CD4-positive, alpha-beta T cell treated with Interleukin-6 at 100 ng/mL for 8 hours (primary cell): Measurements from ENCODE around the gene GRIK1.

Source experiments
- DNase-seq: peaks from one replicate; pipeline ENCODE4 v3.0.0-alpha.2; 2020; ENCODE audit warnings: mixed read lengths, low spot score

GRIK1 gene

DNA sequence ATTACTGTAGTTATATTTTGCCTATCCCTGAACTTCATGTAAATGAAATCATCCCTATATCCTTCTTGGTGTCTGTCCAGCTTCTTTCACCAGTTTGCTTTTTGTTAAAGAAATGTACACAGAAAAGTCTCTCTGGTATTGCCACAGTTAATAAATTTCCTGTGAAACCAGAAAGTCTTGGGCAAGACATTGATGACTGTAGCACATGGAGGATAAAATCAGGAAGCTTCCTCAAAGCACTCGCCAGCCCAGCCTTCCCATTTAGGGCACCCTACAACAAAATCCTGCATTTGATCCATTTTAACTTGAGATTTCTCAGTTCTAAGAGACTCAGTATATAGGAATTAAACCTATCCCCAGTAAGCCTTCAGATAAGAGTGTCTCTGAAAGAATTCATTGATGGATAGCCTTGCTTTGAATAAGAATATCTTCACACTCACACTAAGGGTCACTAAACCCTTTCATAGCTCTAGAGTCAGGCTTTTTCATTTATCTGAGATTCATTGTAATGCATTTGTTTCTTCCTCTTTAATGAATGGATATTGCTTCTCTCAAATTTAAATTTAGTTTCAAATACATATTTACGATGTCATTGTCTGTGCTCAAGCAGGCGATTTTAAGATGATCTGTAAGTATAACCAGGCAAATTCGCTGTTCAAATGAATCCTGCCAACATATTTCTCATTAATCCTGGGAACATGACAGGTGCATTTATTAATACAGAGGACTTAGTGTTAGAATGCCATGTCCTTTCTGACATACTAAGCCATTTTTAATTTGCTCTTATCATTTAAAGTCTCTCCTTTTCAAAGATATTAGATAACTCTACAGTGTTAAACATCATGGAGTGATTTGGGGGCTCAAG lies 153.1 kb downstream of the GRIK1 start:
- DNase-seq: no peak

DNA sequence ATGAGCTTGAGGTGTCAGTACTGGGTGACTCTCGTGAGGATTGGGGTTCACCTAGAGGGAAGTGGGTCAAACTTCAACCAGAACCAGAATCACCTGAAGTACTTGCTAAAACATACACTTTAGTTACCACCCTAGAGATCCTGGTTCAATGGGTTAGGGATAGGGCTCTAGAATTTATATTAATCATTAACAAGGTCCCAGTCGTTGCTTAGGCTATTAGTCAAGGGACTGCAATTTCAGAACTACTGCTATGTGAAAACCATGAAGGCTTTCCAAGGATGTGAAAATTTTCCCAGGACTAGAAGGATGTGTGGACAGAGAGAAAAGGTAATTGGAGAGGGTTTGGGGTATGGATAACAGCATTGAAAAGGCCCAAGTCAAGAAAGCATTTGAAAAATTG lies 162.6 kb downstream of the GRIK1 start:
- DNase-seq: no peak

DNA sequence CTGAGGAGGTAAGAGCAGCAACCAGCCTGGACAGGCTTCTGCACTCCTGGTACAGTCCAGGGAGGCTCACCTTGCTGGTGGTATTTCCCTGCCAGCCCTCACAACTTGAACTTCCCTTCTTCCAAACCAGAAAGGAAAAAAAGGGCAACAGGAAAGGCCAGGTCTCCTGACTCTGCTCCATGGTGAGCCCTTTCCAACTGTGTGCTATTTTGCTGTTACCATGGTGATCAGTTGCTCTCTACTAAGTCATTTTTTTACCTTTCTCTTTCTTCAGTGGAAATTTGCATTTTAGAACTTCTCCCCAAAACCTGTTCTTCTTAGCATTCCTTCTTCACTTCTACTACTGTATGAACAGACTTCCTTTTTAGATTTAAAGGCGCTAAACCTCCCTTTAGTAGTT lies 164.3 kb downstream of the GRIK1 start:
- DNase-seq: no peak

DNA sequence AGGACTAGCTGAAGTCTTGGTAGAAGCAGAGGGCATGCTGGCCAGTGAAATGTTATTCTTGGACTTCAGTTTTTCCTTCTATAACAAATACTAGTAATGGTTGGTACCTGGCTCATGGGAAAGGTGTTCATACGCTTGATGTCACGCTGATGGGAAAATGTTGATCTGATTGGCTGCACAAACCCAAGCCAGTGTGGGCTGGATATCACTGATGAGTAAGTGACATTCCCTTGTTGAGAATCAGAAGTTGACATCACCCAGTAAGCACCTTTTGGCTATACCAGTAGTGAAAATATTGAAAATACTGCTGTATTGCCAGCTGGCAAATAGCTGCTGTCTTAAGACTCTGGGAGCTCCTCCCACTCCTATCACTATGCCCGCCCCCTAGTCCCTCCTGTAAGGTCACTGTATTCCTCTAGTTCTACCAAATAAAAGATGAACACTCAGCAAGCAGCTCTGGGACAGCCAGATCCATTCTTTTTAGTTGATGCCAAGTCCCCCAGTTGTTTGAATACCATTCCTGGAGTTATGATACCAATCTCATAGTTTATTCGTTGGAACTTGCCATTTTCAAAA lies 168.2 kb downstream of the GRIK1 start:
- DNase-seq: no peak

DNA sequence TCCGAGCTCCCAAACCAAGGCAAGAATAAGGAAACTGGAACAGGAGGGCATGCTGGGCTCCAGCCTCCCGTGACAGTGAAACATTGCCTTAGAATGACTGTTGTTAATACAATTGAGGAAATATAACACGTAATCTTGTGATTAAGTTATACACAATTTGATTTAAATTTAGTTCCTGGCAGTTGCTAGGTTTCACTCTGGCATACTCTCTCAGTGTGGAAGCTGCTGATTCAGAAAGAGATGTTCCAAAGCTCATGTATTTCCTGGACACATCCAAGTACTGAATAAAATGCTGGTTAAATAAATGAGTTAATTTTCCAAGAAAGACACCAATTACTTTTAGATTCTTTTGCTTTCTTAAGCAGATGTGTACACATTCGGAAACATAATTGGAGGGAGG lies 176.1 kb downstream of the GRIK1 start:
- DNase-seq: no peak

DNA sequence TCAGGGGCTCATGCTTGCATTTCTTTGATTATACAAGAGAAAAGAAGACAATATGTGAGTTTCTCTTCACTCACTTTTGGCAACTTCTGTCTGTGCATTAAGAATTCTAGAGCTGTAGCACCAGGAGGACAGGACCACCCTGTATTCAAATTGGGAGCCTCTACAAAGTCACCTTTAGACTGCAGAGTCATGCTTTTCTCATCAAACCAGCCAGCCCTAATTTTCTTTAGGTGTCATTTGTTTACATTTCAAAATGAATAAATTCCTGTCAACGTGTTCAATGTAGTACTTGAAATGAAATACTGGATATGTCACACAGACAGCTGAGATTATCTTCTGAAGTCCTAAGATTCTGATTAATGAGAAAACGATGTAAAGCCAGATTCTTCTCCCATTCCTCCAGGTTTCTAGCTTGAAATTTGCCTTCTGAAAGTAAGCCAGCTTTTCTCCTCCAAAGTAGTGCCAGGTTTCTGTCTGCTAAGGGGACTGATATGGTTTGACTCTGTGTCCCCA lies 177.2 kb downstream of the GRIK1 start:
- no peak for DNase-seq

DNA sequence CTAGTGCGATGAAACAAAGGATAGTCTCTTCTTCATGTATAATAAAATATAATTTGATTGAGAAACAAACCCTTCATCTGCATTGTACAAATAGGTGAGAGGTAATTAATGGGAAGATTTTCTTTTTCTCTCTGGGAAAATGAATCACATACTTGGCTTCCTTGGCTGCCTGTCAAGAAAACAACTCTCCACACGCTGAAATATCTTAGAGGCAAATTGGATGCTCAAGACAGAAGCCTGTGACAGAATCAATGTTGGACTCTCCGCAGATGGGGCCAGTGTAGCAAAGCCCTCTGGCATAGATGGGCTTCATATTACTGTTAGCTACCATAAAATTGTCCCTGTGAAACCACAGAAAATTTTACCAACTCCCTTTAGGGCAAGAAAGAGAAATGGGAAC lies 186.6 kb downstream of the GRIK1 start:
- DNase-seq: no peak

DNA sequence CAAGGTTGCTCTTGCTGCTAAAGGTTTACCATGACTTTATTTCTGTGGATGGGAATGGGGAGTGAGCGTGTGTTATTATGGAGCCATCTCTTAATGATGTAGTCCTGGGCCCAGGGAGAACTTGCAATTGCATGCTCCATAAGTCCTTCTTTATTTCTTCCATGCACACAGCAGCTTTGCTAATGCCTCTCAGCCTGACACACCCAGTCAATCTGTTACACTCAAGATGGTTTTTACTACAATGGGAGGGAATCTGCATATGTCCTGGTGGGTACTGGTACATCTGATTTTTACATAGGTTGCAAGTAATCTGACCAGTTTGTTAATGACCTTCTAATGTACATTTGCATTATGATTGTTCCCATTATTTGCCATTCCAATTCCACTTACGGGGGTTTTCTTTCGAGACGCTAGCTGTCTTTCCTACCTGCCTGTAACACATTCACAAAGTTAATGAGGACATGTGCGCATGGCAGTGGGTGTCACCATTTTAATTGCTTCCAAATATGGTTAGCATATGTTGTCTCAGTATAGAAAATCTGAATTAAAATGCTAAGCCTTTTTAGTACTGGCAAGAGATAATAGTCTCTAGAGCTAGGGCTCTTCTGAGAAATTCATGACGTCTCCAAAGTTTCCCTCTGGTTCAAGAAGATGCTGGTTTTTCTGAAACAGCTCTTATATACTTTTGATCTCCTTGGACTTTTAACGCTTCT lies 188.2 kb downstream of the GRIK1 start:
- DNase-seq: no peak

DNA sequence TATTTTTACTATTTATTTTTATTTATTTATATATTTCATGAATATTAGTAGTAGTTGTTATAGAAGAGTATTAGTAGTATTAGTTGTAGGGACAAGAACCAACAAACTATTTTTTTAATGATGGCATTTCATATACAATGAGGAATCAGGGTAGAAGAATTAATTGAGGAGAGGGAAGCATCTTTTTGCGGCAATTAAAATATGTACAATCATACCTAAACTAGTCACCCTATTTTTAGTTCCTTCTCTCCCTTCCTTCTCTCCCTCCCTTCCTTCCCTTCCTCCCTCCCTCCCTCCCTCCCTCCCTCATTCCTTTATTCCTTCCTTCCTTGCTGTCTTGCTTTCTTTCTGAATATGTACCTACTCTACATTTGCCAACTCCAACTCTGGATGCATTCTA lies 189.8 kb downstream of the GRIK1 start:
- no peak for DNase-seq

DNA sequence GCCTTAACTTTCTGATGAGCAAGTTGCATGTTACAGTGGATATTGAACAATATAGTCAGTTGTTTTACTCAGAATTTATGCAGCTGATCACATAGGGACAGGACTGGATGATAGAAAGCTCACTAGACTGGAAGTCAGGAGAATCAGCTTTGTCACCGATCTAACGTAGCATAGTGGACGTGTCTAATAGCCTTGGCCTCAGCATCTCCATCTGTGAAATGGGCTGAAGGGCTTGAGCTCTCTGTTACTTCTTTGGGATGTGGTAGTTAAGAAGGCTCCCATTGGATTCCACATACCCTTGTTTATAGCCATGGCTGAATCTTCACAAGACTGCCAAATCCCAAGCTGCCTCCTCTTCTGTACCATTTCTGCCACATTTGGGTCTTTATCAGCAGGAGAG lies 190.6 kb downstream of the GRIK1 start:
- DNase-seq: no peak

DNA sequence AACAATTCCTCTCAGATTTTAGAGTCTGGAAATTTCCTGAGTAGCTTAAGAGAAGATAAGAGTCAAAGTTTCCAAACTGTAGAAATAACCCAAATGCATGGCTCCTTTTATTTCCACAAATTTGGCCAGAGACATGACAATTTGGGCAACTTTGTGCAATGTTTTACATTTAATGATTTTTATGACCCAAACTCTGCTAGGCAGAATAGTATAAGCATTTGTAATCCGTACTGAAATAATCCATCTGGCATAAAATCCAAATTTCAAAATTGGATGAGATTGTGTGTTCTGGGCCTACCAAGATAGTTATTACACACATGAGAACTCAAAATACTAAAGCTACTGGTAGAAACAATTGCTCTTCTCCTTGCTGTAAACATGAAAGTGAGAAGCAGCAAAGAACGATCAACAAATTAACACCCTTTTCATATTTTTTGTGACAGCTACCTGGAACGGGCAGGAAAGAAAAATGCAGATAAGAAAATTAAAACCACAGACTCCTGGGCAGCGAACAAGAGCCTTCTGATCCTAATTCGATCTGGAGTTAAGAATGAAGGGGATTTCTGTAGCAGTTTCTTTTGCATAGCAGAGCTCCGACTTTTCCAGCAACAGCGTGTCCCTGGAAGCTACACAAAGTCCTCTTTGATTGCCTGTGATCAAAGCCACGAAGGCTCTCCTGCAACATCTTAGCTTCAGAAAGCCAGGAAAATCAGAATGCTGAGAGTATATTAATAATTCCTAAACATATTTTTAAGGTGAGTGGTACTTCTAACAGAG lies 191.2 kb downstream of the GRIK1 start:
- DNase-seq: no peak

DNA sequence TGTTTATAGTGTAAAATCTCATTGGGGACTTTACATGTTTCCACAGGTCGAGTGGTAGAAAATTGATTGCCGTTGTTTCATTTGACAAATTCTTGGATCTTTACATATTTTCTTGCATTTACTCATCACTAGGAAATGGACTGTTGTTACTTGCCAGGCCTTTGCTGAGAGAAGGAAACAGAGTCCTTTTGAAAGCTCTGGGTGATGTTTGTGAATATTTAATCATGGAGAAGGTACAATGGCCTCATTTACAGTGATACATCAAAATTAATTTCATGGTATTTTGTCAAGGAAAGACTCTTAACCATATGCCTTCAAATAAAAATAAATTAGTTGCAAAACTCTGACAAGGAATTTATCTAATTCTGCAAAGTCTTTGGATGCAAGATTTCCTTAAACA lies 198.0 kb downstream of the GRIK1 start:
- no peak for DNase-seq

DNA sequence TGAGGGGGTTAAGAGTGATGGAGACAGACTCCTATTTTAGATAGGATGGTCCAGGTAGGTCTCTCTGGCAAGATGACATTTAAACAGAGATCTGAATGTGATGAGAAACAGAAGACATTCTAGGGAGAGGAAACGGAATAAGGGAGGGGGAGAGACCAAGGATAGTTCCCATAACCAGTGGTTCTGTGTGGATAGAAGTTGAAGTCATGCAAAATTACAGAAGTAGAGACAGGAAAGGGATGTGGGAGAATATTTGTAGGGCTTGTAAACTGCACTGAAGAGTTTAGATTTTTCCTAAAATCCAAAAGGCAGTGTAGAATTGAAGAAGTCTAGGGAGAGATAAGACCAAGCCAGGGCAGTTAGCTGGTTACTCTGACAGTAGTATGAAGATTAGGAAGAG lies 200.6 kb downstream of the GRIK1 start:
- DNase-seq: no peak

DNA sequence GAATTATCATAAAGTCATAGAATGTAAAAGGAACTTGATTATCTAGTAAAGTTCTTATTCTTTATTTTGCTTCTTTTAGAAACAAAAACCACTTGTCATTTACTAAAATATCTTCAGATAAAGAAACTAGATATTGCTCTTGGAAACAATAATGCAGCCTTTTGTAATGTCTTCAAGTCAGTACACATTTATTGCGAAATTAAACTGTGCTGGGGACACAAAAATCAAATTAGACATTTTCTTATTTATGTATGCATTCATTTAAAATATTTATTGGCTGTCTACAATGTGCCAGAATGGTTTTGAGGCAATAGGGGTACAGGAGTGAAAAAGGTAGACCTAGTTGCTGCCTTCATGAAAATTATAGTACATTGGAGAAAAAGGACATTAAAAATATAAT lies 201.1 kb downstream of the GRIK1 start:
- no peak for DNase-seq

DNA sequence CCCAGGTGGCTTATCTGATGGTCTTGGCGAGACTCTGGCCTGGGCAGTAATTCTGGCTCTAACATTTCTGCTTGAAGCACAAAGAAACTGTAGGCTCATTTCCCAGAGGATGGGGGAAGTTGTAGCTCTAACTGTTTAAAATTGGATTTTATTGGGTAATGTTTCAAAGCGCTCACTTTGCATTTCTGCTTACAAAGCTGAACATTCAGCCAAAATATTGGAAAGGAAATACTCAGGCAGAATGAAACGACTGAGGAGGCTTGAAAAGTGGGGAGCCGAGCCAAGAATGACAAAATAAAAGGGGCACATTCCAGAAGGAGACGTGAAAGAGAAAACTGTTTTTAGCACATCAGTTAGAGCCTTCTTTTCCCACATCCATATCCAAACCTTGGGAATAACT lies 202.6 kb downstream of the GRIK1 start:
- no peak for DNase-seq

DNA sequence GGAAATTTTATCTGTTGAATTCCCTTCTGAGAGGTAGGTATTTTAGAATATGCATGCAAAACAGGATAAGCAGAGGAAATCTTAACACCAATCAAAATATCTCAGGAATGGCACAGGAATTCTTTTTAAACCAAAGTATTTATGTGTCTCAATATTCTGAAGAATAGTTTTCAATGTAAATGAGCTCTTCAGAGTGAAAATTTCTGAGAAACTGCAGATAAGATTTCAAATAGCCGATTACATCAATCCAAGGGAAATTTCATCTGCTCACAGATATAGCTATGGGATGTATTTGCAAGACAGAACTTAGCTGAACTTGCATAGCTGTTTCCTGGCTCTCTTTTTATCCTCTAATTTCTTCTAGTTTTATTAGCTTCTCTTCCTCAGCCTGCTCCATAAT lies 209.5 kb downstream of the GRIK1 start:
- DNase-seq: no peak

DNA sequence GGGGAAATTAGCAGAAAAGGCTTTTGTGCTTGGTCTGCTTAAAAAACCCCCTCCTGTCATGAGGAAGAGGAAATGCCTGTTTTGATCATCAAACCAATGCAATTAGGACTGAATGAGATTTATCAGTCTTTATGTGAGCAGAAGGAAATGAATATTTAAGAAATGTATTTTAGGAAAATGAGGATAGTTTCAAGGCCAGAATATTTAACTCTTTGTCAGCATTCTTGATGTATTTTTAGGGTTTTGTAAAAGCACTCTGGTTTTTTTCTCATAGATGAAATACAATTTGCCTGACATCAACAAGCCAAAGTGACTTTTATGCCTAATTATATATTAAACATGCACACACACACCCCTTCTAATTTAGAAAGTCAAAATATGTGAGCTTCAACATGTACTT lies 213.8 kb downstream of the GRIK1 start:
- DNase-seq: no peak

DNA sequence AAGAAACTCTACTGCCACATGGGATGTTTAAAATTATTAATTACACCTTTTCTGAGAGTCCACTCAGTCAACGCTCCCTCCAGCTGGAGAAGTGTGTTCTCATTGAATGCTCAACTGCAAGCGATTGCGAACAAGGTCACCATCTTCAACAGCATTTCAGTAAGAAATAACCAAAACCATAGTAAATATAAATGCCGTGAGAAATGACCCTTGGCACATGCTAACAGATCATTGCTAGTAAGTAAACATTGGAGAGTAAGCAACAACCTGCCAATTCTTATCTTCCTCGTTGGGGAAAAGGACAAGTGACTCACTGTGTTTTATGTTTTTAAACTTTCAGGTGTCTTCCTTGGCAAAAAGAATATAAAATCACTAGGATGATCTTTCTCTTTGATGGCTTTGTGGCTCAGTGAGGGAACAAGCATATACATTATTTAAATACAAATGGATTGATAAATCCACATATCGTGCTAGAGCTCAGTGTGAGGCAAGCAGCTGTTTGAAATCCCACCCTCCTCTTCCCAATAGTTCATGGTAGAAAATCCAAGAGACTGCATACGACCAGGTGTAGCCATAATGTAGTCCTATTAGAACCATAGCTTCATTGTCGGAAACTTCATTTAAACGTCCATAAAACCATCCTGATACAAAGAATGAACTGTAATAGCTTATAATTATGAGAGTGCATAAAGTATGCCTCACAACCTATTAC lies 214.6 kb downstream of the GRIK1 start:
- no peak for DNase-seq

DNA sequence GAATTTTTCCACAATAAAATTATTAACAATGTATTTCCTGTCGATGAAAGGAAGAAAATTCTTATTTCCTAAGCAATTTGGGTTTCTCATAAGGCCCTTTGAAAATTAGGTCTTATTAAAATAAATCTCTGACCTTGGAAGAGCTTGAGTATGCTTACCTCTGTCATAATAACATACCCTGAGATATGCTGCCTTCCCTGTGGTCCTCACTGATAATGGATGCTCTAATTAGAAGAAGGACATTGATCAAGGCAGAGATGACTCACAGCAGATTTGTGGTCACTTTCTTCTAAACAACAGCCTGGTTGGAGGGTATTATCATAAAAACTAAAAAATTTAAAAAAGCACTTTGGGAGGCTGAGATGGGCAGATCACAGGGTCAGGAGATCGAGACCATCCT lies 217.8 kb downstream of the GRIK1 start:
- DNase-seq: no peak

DNA sequence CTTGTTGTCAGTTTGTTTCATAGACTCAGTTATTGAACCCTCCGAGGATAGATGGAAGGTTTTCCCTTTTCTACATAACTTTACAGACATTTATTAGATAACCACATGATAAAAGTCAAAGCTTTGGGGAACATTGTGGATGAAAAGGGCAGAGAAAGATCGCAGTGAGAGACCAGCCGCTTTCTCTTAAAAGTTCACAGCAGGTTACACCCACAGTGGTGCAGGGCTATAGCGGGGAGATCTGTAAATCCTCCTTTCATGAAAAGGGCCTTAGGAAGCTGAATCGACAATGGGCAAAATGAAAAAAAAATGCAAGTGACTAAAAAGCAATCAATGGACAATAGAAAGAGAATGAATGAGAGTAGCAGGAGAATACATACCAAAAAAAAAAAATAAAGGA lies 218.6 kb downstream of the GRIK1 start:
- DNase-seq: no peak

DNA sequence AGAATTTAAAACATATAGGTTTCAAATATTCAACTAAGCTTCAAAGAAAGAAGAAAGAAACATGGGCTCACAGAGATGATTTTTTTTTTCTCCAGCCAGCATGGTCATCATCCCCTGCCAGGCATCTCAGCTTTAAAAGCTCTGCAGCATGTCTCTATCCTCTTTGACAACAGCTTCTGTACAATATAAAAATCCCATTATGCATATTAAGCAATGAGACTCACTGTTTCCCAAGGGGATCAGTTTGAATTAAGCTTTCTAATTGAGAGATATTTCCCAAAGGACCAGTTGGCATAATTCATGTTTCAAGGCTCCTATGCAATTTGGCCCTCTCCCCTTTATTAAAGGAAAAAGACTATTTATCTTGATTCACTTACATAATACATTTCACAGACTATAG lies 220.3 kb downstream of the GRIK1 start:
- DNase-seq: no peak
